ENCODE measurements around the gene SH3BP2.

Gene SH3BP2

GRCh38 chr4:2879026-2879425 lies 86.1 kb downstream of the SH3BP2 start:
- Histone ChIP-seq H3K9me3 (ENCODE audit: low read depth, low read length) (no peaks in the 10 kb centered on the region), H3K4me3 (no peak overlapping the region), H3K9ac (ENCODE audit: insufficient read length) (no peak overlapping the region), H3K27ac (no peak overlapping the region), H3K36me3 (ENCODE audit: insufficient read depth, low read length) (peaks cover 29% of the 10 kb centered on the region)
- DNase-seq (ENCODE audit: low read depth, low spot score): no peak
- TF ChIP-seq EZH2 (IDR thresholded peaks at IDR 0.05) (no peak), POLR2AphosphoS5 (IDR thresholded peaks at IDR 0.05; ENCODE audit: borderline replicate concordance, low read depth, low read length) (no peak), FOXP2 (optimal IDR thresholded peaks at IDR 0.05; ENCODE audit: control extremely low read depth, extremely low read length, insufficient read depth) (no peak)

DNA sequence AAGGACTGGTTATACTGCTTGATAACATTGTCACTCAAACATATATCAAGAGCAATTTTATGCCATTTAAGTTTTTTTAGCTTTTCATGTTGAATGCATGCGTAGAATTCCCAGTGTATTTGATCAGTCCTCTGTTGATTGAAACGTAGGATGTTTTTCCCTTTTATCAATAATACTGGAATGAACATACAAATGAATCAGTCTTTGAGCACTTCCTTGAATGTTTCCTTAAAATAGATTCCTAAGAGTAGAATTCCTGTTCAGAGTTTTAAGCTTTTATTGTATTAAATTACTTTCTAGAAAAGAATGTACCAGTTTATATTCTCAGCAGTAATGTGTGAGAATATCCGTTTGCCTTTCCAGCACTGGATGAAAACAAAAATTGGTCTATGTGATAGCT lies 88.5 kb downstream of the SH3BP2 start:
- H3K4me3 ChIP-seq: no peak overlapping the region
- H3K9me3 ChIP-seq (ENCODE audit: low read depth, low read length): no peaks in the 10 kb centered on the region
- 0 out of 2 replicates have a peak overlapping the region, but pooled peaks have one; percentile 45 for H3K27ac ChIP-seq
- no peak for TF ChIP-seq EZH2 (IDR thresholded peaks at IDR 0.05)
- TF ChIP-seq POLR2AphosphoS5 (IDR thresholded peaks at IDR 0.05; ENCODE audit: borderline replicate concordance, low read depth, low read length): no peak
- TF ChIP-seq FOXP2 (optimal IDR thresholded peaks at IDR 0.05; ENCODE audit: control extremely low read depth, extremely low read length, insufficient read depth): no peak
- no peak for DNase-seq (ENCODE audit: low read depth, low spot score)
- H3K36me3 ChIP-seq (ENCODE audit: insufficient read depth, low read length): peaks cover 37% of the 10 kb centered on the region
- no peak overlapping the region for H3K9ac ChIP-seq (ENCODE audit: insufficient read length)

GRCh38 chr4:2882341-2882740 lies 89.5 kb downstream of the SH3BP2 start:
- Histone ChIP-seq H3K36me3 (ENCODE audit: insufficient read depth, low read length) (peaks cover 45% of the 10 kb centered on the region), H3K27ac (no peak overlapping the region), H3K9me3 (ENCODE audit: low read depth, low read length) (no peaks in the 10 kb centered on the region), H3K9ac (ENCODE audit: insufficient read length) (no peak overlapping the region), H3K4me3 (no peak overlapping the region)
- no peak for DNase-seq (ENCODE audit: low read depth, low spot score)
- TF ChIP-seq FOXP2 (optimal IDR thresholded peaks at IDR 0.05; ENCODE audit: control extremely low read depth, extremely low read length, insufficient read depth) (no peak), EZH2 (IDR thresholded peaks at IDR 0.05) (no peak), POLR2AphosphoS5 (IDR thresholded peaks at IDR 0.05; ENCODE audit: borderline replicate concordance, low read depth, low read length) (no peak)

DNA sequence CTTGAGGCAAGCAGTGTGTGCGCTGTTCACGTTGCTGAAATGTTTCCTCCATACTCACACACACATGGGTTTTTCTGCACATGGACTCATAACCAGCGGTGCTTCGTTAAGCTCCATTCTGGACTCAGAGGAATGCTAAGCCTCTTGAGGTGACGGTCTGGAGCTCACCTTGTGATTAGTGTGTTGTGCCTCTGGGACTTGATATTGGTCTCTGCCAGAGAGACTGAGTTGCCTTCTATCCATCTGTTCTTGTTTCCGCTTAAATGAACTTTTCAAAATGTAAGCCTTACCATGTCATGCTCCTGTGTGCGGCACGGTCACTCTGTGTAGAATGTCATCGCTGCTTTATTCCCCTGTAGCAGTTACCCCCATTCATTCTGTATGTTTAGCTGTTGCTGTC lies 93.3 kb downstream of the SH3BP2 start:
- TF ChIP-seq EZH2 (IDR thresholded peaks at IDR 0.05) (no peak), FOXP2 (optimal IDR thresholded peaks at IDR 0.05; ENCODE audit: control extremely low read depth, extremely low read length, insufficient read depth) (no peak), POLR2AphosphoS5 (IDR thresholded peaks at IDR 0.05; ENCODE audit: borderline replicate concordance, low read depth, low read length) (no peak)
- H3K36me3 ChIP-seq (ENCODE audit: insufficient read depth, low read length): peaks cover 44% of the 10 kb centered on the region
- H3K9me3 ChIP-seq (ENCODE audit: low read depth, low read length): no peaks in the 10 kb centered on the region
- H3K27ac ChIP-seq: no peak overlapping the region
- no peak overlapping the region for H3K9ac ChIP-seq (ENCODE audit: insufficient read length)
- no peak overlapping the region for H3K4me3 ChIP-seq
- no peak for DNase-seq (ENCODE audit: low read depth, low spot score)

GRCh38 chr4:2886622-2887021 lies 93.7 kb downstream of the SH3BP2 start:
- Histone ChIP-seq H3K4me3 (no peak overlapping the region), H3K9ac (ENCODE audit: insufficient read length) (no peak overlapping the region), H3K27ac (no peak overlapping the region), H3K9me3 (ENCODE audit: low read depth, low read length) (no peaks in the 10 kb centered on the region), H3K36me3 (ENCODE audit: insufficient read depth, low read length) (peaks cover 39% of the 10 kb centered on the region)
- no peak for TF ChIP-seq EZH2 (IDR thresholded peaks at IDR 0.05)
- TF ChIP-seq POLR2AphosphoS5 (IDR thresholded peaks at IDR 0.05; ENCODE audit: borderline replicate concordance, low read depth, low read length): no peak
- no peak for DNase-seq (ENCODE audit: low read depth, low spot score)

DNA sequence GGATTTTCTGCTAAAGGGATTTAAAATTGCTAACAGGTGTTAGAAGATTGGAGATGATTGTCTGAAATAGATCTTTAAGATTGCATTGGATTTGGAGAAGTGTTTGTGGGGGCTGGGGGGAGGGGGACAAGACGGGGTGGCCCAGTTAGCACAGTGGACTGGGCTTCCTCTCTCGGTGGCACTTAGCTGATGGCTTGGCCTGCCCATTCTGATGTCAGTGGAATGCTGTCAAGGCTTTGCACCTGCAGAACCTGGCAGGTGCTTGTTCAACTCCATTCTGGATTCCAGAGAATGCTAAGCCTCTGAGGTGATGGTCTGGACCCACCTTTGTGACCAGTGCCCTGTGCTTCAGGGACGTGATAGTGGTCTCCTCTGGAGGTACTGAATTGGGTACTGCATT lies 94.5 kb downstream of the SH3BP2 start:
- DNase-seq (ENCODE audit: low read depth, low spot score): no peak

GRCh38 chr4:2888886-2889285 lies 96.0 kb downstream of the SH3BP2 start:
- no peak overlapping the region for H3K27ac ChIP-seq
- no peak overlapping the region for H3K4me3 ChIP-seq
- peaks cover 33% of the 10 kb centered on the region for H3K36me3 ChIP-seq (ENCODE audit: insufficient read depth, low read length)
- no peak overlapping the region for H3K9ac ChIP-seq (ENCODE audit: insufficient read length)
- no peaks in the 10 kb centered on the region for H3K9me3 ChIP-seq (ENCODE audit: low read depth, low read length)
- DNase-seq (ENCODE audit: low read depth, low spot score): no peak
- TF ChIP-seq EZH2 (IDR thresholded peaks at IDR 0.05) (no peak), FOXP2 (optimal IDR thresholded peaks at IDR 0.05; ENCODE audit: control extremely low read depth, extremely low read length, insufficient read depth) (no peak), POLR2AphosphoS5 (IDR thresholded peaks at IDR 0.05; ENCODE audit: borderline replicate concordance, low read depth, low read length) (no peak)

More for the DNA sequence above, 94.5 kb downstream of the SH3BP2 start:
- H3K9ac ChIP-seq (ENCODE audit: insufficient read length): no peak overlapping the region
- H3K27ac ChIP-seq: no peak overlapping the region
- no peak overlapping the region for H3K4me3 ChIP-seq
- H3K9me3 ChIP-seq (ENCODE audit: low read depth, low read length): no peaks in the 10 kb centered on the region
- H3K36me3 ChIP-seq (ENCODE audit: insufficient read depth, low read length): peaks cover 35% of the 10 kb centered on the region
- TF ChIP-seq POLR2AphosphoS5 (IDR thresholded peaks at IDR 0.05; ENCODE audit: borderline replicate concordance, low read depth, low read length): no peak
- TF ChIP-seq EZH2 (IDR thresholded peaks at IDR 0.05): no peak
- TF ChIP-seq FOXP2 (optimal IDR thresholded peaks at IDR 0.05; ENCODE audit: control extremely low read depth, extremely low read length, insufficient read depth): no peak
